ENCODE data around the gene GLIS1. TPM values are rescaled to one million over a fixed set of nuclear protein-coding genes. Genes with fewer than 3 reads are reported as not detected.

The GLIS1 gene
- total RNA-seq, 1 experiment from 2014 or later, result 0.39 TPM

DNA sequence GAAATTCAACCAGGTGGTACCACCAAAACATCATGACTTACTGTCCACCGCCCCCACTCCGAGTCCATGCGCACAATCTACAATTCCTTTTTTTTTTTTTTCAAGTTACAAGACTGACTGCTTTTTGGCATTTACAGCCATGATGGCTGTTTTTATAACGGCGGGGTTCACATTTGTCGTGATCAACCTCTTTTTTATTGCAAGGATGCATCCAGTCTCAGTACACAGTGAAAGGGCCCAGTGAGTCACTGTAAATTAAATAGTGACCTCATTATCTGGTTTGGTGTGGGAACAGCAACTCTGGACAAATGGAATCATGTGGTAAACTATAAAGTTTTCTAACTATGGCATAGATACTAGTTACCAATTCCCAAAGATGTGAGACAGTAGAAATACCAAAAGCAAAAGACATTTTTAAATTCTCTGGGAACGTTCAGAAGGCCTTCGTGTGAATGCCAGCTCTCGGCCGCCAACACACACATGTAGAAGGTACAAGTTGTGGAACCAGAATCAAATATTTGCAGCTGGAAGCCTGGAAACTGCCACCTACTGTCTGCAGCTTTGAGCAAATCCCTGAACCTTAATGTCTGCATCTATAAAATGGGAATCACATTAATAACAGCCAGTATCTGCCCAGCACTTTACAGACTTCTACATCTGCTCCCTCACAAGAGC is 4.9 kb downstream of the GLIS1 start:
- DNase-seq (ENCODE audit: low read depth, low spot score), result no peak

More for the DNA sequence above, 4.9 kb downstream of the GLIS1 start:
- ChIA-PET POLR2A (no interaction called here), RAD21 (ENCODE audit: low non-redundant PET in 1 of 2, low total read pairs in 2 of 2, uncharacterized antibody in 2 of 2, unreplicated experiment in 2 of 2) (no interaction called here), CTCF (no interaction called here)
- Histone ChIP-seq H3K4me3 (replicated peaks in 1 of 2; ENCODE audit: low read depth in 1 of 2, low read length in 2 of 2) (no peak overlapping the region), H3K79me2 (ENCODE audit: insufficient read depth, low read length) (no peaks in the 10 kb centered on the region), H3K9me2 (ENCODE audit: insufficient read depth) (no peaks in the 10 kb centered on the region), H3K9ac (ENCODE audit: low read length) (no peak overlapping the region), H3K9me3 (ENCODE audit: control insufficient read depth in 1 of 2, insufficient read depth in 1 of 2, low read depth in 1 of 2, low read length in 2 of 2) (no peaks in the 10 kb centered on the region), H3K4me1 (ENCODE audit: control insufficient read depth in 1 of 2, insufficient read depth in 2 of 2, low read length in 2 of 2) (peaks cover 0 to 4% of the 10 kb centered on the region in 2 experiments; a peak in 1 of 4 replicates), H3K4me2 (ENCODE audit: low read length) (no peak overlapping the region), H3K27me3 (ENCODE audit: insufficient read depth, low read length) (no peaks in the 10 kb centered on the region; the same call in 1 of the 2 replicates), H2AFZ (ENCODE audit: low read depth, low read length, poor library complexity, severe bottlenecking) (no peak overlapping the region), H3K27ac (ENCODE audit: low read depth, low read length) (no peak overlapping the region), H4K20me1 (ENCODE audit: insufficient read depth) (no peaks in the 10 kb centered on the region), H3K36me3 (ENCODE audit: control insufficient read depth in 1 of 2, insufficient read depth in 2 of 2, low read length in 2 of 2) (no peaks in the 10 kb centered on the region)
- no peak for ATAC-seq
- intact Hi-C loops (cut with micrococcal nuclease), result no loop called here
- BruUV-seq (replicated peaks), result no TSS peak
- TF ChIP-seq POLR2A (IDR thresholded peaks at IDR 0.05; ENCODE audit: borderline replicate concordance, extremely low read depth, insufficient read depth, insufficient read length) (no peak), TCF7L2 (IDR thresholded peaks at IDR 0.05; ENCODE audit: borderline replicate concordance, extremely low read depth, insufficient read depth, insufficient read length) (no peak), CBX3 (IDR thresholded peaks at IDR 0.05; ENCODE audit: low read depth) (no peak), POLR2AphosphoS5 (IDR thresholded peaks at IDR 0.05; ENCODE audit: low read depth, low read length) (no peak), YY1 (IDR thresholded peaks at IDR 0.05; ENCODE audit: extremely low read depth, insufficient replicate concordance, low read depth, low read length) (no peak), SP1 (IDR thresholded peaks at IDR 0.05; ENCODE audit: low read depth) (no peak), ELF1 (IDR thresholded peaks at IDR 0.05; ENCODE audit: borderline replicate concordance, low read depth) (no peak), JUND (IDR thresholded peaks at IDR 0.05) (no peak), EZH2phosphoT487 (IDR thresholded peaks at IDR 0.05; ENCODE audit: borderline replicate concordance) (no peak), RAD21 (IDR thresholded peaks at IDR 0.05; ENCODE audit: low read depth) (no peak), CEBPB (IDR thresholded peaks at IDR 0.05; ENCODE audit: low read depth) (no peak), ZFX (IDR thresholded peaks at IDR 0.05) (no peak), EZH2 (IDR thresholded peaks at IDR 0.05) (no peak), ZNF274 (IDR thresholded peaks at IDR 0.05; ENCODE audit: low read depth, low read length) (no peak), EGR1 (IDR thresholded peaks at IDR 0.05; ENCODE audit: low read depth) (no peak), SRF (IDR thresholded peaks at IDR 0.05; ENCODE audit: low read depth) (no peak)
- TF ChIP-seq, protein P1, sequence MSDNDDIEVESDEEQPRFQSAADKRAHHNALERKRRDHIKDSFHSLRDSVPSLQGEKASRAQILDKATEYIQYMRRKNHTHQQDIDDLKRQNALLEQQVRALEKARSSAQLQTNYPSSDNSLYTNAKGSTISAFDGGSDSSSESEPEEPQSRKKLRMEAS (IDR thresholded peaks at IDR 0.05), result no peak
- TF ChIP-seq, protein P2, sequence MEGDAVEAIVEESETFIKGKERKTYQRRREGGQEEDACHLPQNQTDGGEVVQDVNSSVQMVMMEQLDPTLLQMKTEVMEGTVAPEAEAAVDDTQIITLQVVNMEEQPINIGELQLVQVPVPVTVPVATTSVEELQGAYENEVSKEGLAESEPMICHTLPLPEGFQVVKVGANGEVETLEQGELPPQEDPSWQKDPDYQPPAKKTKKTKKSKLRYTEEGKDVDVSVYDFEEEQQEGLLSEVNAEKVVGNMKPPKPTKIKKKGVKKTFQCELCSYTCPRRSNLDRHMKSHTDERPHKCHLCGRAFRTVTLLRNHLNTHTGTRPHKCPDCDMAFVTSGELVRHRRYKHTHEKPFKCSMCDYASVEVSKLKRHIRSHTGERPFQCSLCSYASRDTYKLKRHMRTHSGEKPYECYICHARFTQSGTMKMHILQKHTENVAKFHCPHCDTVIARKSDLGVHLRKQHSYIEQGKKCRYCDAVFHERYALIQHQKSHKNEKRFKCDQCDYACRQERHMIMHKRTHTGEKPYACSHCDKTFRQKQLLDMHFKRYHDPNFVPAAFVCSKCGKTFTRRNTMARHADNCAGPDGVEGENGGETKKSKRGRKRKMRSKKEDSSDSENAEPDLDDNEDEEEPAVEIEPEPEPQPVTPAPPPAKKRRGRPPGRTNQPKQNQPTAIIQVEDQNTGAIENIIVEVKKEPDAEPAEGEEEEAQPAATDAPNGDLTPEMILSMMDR (IDR thresholded peaks at IDR 0.05 in 2 of 3, conservative IDR thresholded peaks at IDR 0.05 in 1 of 3; ENCODE audit: borderline replicate concordance in 1 of 3, insufficient read depth in 1 of 3, low read depth in 2 of 3, low read length in 2 of 3), result no peak
- TF ChIP-seq, protein P3, sequence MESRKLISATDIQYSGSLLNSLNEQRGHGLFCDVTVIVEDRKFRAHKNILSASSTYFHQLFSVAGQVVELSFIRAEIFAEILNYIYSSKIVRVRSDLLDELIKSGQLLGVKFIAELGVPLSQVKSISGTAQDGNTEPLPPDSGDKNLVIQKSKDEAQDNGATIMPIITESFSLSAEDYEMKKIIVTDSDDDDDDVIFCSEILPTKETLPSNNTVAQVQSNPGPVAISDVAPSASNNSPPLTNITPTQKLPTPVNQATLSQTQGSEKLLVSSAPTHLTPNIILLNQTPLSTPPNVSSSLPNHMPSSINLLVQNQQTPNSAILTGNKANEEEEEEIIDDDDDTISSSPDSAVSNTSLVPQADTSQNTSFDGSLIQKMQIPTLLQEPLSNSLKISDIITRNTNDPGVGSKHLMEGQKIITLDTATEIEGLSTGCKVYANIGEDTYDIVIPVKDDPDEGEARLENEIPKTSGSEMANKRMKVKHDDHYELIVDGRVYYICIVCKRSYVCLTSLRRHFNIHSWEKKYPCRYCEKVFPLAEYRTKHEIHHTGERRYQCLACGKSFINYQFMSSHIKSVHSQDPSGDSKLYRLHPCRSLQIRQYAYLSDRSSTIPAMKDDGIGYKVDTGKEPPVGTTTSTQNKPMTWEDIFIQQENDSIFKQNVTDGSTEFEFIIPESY (IDR thresholded peaks at IDR 0.05; ENCODE audit: extremely low read depth, insufficient replicate concordance, low read length), result no peak
- TF ChIP-seq, protein P4, sequence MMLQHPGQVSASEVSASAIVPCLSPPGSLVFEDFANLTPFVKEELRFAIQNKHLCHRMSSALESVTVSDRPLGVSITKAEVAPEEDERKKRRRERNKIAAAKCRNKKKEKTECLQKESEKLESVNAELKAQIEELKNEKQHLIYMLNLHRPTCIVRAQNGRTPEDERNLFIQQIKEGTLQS (IDR thresholded peaks at IDR 0.05), result no peak
